ENCODE results near the gene SPCS3.

GRCh38 chr4:176360446-176360845, 40.7 kb downstream of the SPCS3 start:
- TF ChIP-seq CTCF (IDR thresholded peaks at IDR 0.05; ENCODE audit: low read depth, low read length, poor library complexity, severe bottlenecking) (no peak), EZH2phosphoT487 (IDR thresholded peaks at IDR 0.05; ENCODE audit: borderline replicate concordance, low read length) (no peak)

Measured in DOHH2 (cell line).